HepG2 (cell line): ENCODE results near the gene RPUSD4. TPM values are rescaled to one million over a fixed set of nuclear protein-coding genes. Genes with fewer than 3 reads are reported as not detected.

Experiments used
- BORCS8-MEF2B ChIP-seq: sonication (generic); formaldehyde crosslinking; IDR thresholded peaks from 2 replicates; pipeline ENCODE4 v1.8.0; 2022; ENCODE audit warnings: mild to moderate bottlenecking, missing genetic modification reagents
- ETV5 ChIP-seq: IDR thresholded peaks from 2 replicates; pipeline ENCODE4 v1.6.1; 2018; ENCODE audit warnings: missing biosample characterization, missing genetic modification reagents, inconsistent platforms, borderline replicate concordance
- FOXA1 ChIP-seq, 2 experiments: fragments of 450-650 bp in 1 of 2; sonication (generic) in 1 of 2; formaldehyde crosslinking in 1 of 2; IDR thresholded peaks; 2 replicates each; pipeline versions ENCODE4 v1.4.0 to v1.6.1; 2016 to 2020; ENCODE audit warnings: missing genetic modification reagents in 1 of 2
- FOXK1 ChIP-seq: sonication (generic); formaldehyde crosslinking; IDR thresholded peaks from 2 replicates; pipeline ENCODE4 v1.4.0; 2020; ENCODE audit warnings: low read depth, missing genetic modification reagents, borderline replicate concordance
- FOXP1 ChIP-seq, 2 experiments: fragments of 450-650 bp in 1 of 2; IDR thresholded peaks; 2 replicates each; pipeline ENCODE4 v1.6.1; 2017 to 2018; ENCODE audit warnings: antibody characterized with exemption in 1 of 2
- HNF4G ChIP-seq, 2 experiments: sonication (generic) in 1 of 2; formaldehyde crosslinking in 1 of 2; IDR thresholded peaks; 2 replicates each; pipeline versions ENCODE4 v1.4.0 to v1.6.1; 2011 to 2020; ENCODE audit warnings: borderline replicate concordance in 2 of 2, low read depth in 2 of 2, mild to moderate bottlenecking in 2 of 2, low read length in 1 of 2, missing genetic modification reagents in 1 of 2, moderate library complexity in 1 of 2
- MIXL1 ChIP-seq: IDR thresholded peaks from 2 replicates; pipeline ENCODE4 v1.6.1; 2016
- NCOA1 ChIP-seq: sonication (generic); formaldehyde crosslinking; IDR thresholded peaks from 2 replicates; pipeline ENCODE4 v1.9.0; 2021; ENCODE audit warnings: missing genetic modification reagents
- RXRA ChIP-seq: sonication (generic); formaldehyde crosslinking; IDR thresholded peaks from 2 replicates; pipeline ENCODE4 v1.5.1; 2020; ENCODE audit warnings: missing genetic modification reagents
- TBX2 ChIP-seq: sonication (generic); formaldehyde crosslinking; IDR thresholded peaks from 2 replicates; pipeline ENCODE4 v1.5.0; 2020; ENCODE audit warnings: missing genetic modification reagents, mild to moderate bottlenecking, borderline replicate concordance
- YEATS4 ChIP-seq: sonication (generic); formaldehyde crosslinking; IDR thresholded peaks from 2 replicates; pipeline ENCODE4 v1.4.0; 2020; ENCODE audit warnings: missing genetic modification reagents, borderline replicate concordance
- ZNF24 ChIP-seq: fragments of 450-650 bp; IDR thresholded peaks from 2 replicates; pipeline ENCODE4 v1.6.1; 2017; ENCODE audit warnings: antibody characterized with exemption, mild to moderate bottlenecking
- ZNF446 ChIP-seq: sonication (generic); formaldehyde crosslinking; IDR thresholded peaks from 2 replicates; pipeline ENCODE4 v1.5.0; 2020; ENCODE audit warnings: mild to moderate bottlenecking, missing genetic modification reagents
- ZNF777 ChIP-seq: sonication (generic); formaldehyde crosslinking; IDR thresholded peaks from 2 replicates; pipeline ENCODE4 v1.4.0; 2020; ENCODE audit warnings: missing genetic modification reagents
- ZSCAN21 ChIP-seq: sonication (generic); formaldehyde crosslinking; IDR thresholded peaks from 2 replicates; pipeline ENCODE4 v1.8.0; 2022; ENCODE audit warnings: mild to moderate bottlenecking, missing genetic modification reagents, moderate library complexity, borderline replicate concordance
- polyA plus RNA-seq, 8 experiments: library from polyadenylated mRNA; depleted of rRNA in 3 of 8; stranded (reverse) in 7 of 8; unstranded in 1 of 8; fragments of >200 nt; fragmentation: Illumina TruSeq in 4 of 8; extraction: Trizol in 4 of 8; gene quantifications; 2 replicates each; pipeline versions ENCODE4 v1.2.1 to v1.2.3, GENCODE V29; 2011 to 2016; ENCODE audit warnings: low read depth in 4 of 8, missing spikeins in 1 of 8, mixed read lengths in 1 of 8; ENCODE audit not compliant: insufficient read depth in 1 of 8
- total RNA-seq, 5 experiments: library from RNA; depleted of rRNA; stranded (reverse); fragments of >200 nt; fragmentation: Illumina TruSeq; extraction: Trizol; gene quantifications; 2 replicates each; pipeline ENCODE4 v1.2.3, GENCODE V29; 2016; ENCODE audit warnings: low read depth in 1 of 5
- TF ChIP-seq, protein P1 (sequence below): sonication (generic); formaldehyde crosslinking; IDR thresholded peaks from 2 replicates; pipeline ENCODE4 v1.4.0; 2020; ENCODE audit warnings: missing genetic modification reagents; ENCODE audit errors: not compliant biosample characterization
- TF ChIP-seq, protein P2 (sequence below): sonication (generic); formaldehyde crosslinking; IDR thresholded peaks from 2 replicates; pipeline ENCODE4 v1.4.0; 2020; ENCODE audit warnings: missing genetic modification reagents
- TF ChIP-seq, protein P3 (sequence below): sonication (generic); formaldehyde crosslinking; IDR thresholded peaks from 2 replicates; pipeline ENCODE4 v1.4.0; 2020; ENCODE audit warnings: missing genetic modification reagents
- TF ChIP-seq, protein P4 (sequence below): sonication (generic); formaldehyde crosslinking; IDR thresholded peaks from 2 replicates; pipeline ENCODE4 v1.8.0; 2022; ENCODE audit warnings: missing genetic modification reagents, low read depth, mild to moderate bottlenecking, borderline replicate concordance
- TF ChIP-seq, protein P5 (sequence below): sonication (generic); IDR thresholded peaks from 2 replicates; pipeline ENCODE4 v1.6.1; 2016; ENCODE audit warnings: low read depth, borderline replicate concordance

The RPUSD4 gene
- total and polyA plus RNA-seq, 2 of the 13 experiments (the other 11 are each of a cell fraction or from before 2014, with no cell fraction given): 45.0 to 52.9 TPM

DNA sequence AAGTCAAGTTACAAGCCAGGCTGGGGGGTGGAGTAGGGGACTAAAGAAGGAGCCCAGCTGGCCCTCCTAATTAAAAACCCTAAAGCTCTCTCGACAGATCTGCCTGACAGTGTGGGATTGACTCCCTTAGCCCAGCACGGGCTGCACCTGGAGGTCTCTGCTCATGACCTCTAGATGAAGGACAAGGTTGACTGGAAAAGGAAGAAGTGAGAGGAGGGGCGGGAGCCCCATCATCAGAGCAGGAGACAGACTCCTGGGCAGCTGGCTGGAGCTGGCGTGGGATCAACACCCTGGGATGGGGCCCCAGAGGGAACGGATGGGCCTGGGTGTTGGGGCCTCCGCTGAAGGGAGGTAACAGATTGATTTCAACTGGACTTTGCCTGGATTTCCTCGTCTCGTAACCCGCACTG lies 46.1 kb downstream of the RPUSD4 start (continued):
- TF ChIP-seq FOXA1 (IDR thresholded peaks at IDR 0.05) (no peak), FOXA1 (CRISPR knock-in tag; IDR thresholded peaks at IDR 0.05) (no peak), ZNF446 (no peak), MIXL1 (CRISPR knock-in tag) (no peak), ZSCAN21 (CRISPR knock-in tag) (no peak), HNF4G (IDR thresholded peaks at IDR 0.05; ENCODE audit: borderline replicate concordance, low read depth, low read length) (peak; percentile 71; the same call in 1 of the 2 replicates), HNF4G (CRISPR knock-in tag; IDR thresholded peaks at IDR 0.05; ENCODE audit: borderline replicate concordance, low read depth) (no peak), FOXP1 (IDR thresholded peaks at IDR 0.05) (no peak), FOXP1 (CRISPR knock-in tag; IDR thresholded peaks at IDR 0.05) (peak; percentile 37; the same call in 1 of the 2 replicates), RXRA (CRISPR knock-in tag) (peak; percentile 54), TBX2 (CRISPR knock-in tag) (peak; percentile 58; the same call in 1 of the 2 replicates), ZNF777 (peak; percentile 53; the same call in 1 of the 2 replicates), ZNF24 (no peak), ETV5 (CRISPR knock-in tag) (peak; percentile 55; the same call in 1 of the 2 replicates), YEATS4 (no peak), NCOA1 (no peak), BORCS8-MEF2B (CRISPR knock-in tag) (no peak), FOXK1 (CRISPR knock-in tag) (no peak)
- TF ChIP-seq, protein P1, sequence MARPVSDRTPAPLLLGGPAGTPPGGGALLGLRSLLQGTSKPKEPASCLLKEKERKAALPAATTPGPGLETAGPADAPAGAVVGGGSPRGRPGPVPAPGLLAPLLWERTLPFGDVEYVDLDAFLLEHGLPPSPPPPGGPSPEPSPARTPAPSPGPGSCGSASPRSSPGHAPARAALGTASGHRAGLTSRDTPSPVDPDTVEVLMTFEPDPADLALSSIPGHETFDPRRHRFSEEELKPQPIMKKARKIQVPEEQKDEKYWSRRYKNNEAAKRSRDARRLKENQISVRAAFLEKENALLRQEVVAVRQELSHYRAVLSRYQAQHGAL (CRISPR knock-in tag): no peak
- TF ChIP-seq, protein P2, sequence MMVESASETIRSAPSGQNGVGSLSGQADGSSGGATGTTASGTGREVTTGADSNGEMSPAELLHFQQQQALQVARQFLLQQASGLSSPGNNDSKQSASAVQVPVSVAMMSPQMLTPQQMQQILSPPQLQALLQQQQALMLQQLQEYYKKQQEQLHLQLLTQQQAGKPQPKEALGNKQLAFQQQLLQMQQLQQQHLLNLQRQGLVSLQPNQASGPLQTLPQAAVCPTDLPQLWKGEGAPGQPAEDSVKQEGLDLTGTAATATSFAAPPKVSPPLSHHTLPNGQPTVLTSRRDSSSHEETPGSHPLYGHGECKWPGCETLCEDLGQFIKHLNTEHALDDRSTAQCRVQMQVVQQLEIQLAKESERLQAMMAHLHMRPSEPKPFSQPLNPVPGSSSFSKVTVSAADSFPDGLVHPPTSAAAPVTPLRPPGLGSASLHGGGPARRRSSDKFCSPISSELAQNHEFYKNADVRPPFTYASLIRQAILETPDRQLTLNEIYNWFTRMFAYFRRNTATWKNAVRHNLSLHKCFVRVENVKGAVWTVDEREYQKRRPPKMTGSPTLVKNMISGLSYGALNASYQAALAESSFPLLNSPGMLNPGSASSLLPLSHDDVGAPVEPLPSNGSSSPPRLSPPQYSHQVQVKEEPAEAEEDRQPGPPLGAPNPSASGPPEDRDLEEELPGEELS (CRISPR knock-in tag): 0 out of 2 replicates have a peak, but pooled peaks have one; percentile 31
- TF ChIP-seq, protein P3, sequence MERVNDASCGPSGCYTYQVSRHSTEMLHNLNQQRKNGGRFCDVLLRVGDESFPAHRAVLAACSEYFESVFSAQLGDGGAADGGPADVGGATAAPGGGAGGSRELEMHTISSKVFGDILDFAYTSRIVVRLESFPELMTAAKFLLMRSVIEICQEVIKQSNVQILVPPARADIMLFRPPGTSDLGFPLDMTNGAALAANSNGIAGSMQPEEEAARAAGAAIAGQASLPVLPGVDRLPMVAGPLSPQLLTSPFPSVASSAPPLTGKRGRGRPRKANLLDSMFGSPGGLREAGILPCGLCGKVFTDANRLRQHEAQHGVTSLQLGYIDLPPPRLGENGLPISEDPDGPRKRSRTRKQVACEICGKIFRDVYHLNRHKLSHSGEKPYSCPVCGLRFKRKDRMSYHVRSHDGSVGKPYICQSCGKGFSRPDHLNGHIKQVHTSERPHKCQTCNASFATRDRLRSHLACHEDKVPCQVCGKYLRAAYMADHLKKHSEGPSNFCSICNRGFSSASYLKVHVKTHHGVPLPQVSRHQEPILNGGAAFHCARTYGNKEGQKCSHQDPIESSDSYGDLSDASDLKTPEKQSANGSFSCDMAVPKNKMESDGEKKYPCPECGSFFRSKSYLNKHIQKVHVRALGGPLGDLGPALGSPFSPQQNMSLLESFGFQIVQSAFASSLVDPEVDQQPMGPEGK: no peak
- TF ChIP-seq, protein P4, sequence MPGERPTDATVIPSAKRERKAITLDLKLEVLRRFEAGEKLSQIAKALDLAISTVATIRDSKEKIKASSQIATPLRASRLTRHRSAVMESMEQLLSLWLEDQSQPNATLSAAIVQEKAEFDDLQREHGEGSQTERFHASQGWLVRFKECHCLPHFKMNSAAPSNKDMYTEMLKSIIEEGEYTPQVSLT (CRISPR knock-in tag): no peak
- TF ChIP-seq, protein P5, sequence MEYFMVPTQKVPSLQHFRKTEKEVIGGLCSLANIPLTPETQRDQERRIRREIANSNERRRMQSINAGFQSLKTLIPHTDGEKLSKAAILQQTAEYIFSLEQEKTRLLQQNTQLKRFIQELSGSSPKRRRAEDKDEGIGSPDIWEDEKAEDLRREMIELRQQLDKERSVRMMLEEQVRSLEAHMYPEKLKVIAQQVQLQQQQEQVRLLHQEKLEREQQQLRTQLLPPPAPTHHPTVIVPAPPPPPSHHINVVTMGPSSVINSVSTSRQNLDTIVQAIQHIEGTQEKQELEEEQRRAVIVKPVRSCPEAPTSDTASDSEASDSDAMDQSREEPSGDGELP: peak; percentile 50; the same call in 1 of the 2 replicates
